GM23338 (cell line): ENCODE measurements around the gene CISH. TPM values are rescaled to one million over a fixed set of nuclear protein-coding genes. Genes with fewer than 3 reads are reported as not detected.

ENCODE experiments used
- ATAC-seq: fragments of 200-7000 bp; cut with Tn5 transposase; 3 replicates; pipeline ENCODE4 v1.9.1; 2020
- DNase-seq: peaks from one replicate; pipeline ENCODE4 v3.0.0-alpha.2; 2015; ENCODE audit warnings: low spot score
- H2AFZ ChIP-seq: fragments of 200-600 bp; sonication (generic); 2 replicates; pipeline ENCODE4 v1.8.0; 2016; ENCODE audit warnings: antibody characterized with exemption, mild to moderate bottlenecking, moderate library complexity
- H3F3A ChIP-seq: fragments of 200-600 bp; sonication (generic); replicated peaks from 2 replicates; pipeline ENCODE4 v1.8.0; 2017; ENCODE audit warnings: antibody characterized with exemption, mixed run types, low read depth
- H3K27ac ChIP-seq: fragments of 200-600 bp; sonication (generic); 2 replicates; pipeline ENCODE4 v1.6.1; 2016; ENCODE audit warnings: low read depth
- H3K27me3 ChIP-seq: fragments of 200-600 bp; sonication (generic); 2 replicates; pipeline ENCODE4 v1.8.0; 2016; ENCODE audit warnings: mild to moderate bottlenecking, mixed run types, moderate library complexity; ENCODE audit not compliant: insufficient read depth
- H3K36me3 ChIP-seq: fragments of 200-600 bp; sonication (generic); 2 replicates; pipeline ENCODE4 v1.8.0; 2016; ENCODE audit warnings: mild to moderate bottlenecking; ENCODE audit not compliant: insufficient read depth
- H3K4me1 ChIP-seq: fragments of 200-600 bp; sonication (generic); 2 replicates; pipeline ENCODE4 v1.8.0; 2016; ENCODE audit warnings: mild to moderate bottlenecking, moderate library complexity; ENCODE audit not compliant: insufficient read depth
- H3K4me2 ChIP-seq: fragments of 200-600 bp; sonication (generic); 2 replicates; pipeline ENCODE4 v1.7.1; 2017; ENCODE audit warnings: mixed run types
- H3K4me3 ChIP-seq: fragments of 200-600 bp; sonication (generic); 2 replicates; pipeline ENCODE4 v1.6.1; 2016; ENCODE audit warnings: mixed run types
- H3K79me2 ChIP-seq: fragments of 200-600 bp; sonication (generic); replicated peaks from 2 replicates; pipeline ENCODE4 v1.8.0; 2017; ENCODE audit warnings: mild to moderate bottlenecking; ENCODE audit not compliant: insufficient read depth
- H3K9me2 ChIP-seq: fragments of 200-600 bp; sonication (generic); 2 replicates; pipeline ENCODE4 v1.8.0; 2017; ENCODE audit not compliant: insufficient read depth
- H4K20me1 ChIP-seq: fragments of 200-600 bp; sonication (generic); replicated peaks from 2 replicates; pipeline ENCODE4 v1.8.0; 2017; ENCODE audit warnings: mild to moderate bottlenecking; ENCODE audit not compliant: insufficient read depth
- H3K27ac Mint-ChIP-seq: 2 replicates; pipeline ENCODE4 v1.8.0; 2020; ENCODE audit warnings: inconsistent platforms, mild to moderate bottlenecking, moderate library complexity, mixed read lengths
- H3K27me3 Mint-ChIP-seq: 3 replicates; pipeline ENCODE4 v1.8.0; 2022; ENCODE audit warnings: low read depth, mild to moderate bottlenecking, moderate library complexity, mixed read lengths, inconsistent platforms; ENCODE audit not compliant: insufficient read depth, poor library complexity
- H3K36me3 Mint-ChIP-seq: 3 replicates; pipeline ENCODE4 v1.8.0; 2021; ENCODE audit warnings: low read depth, mild to moderate bottlenecking, inconsistent platforms, moderate library complexity, mixed read lengths
- H3K4me1 Mint-ChIP-seq: 3 replicates; pipeline ENCODE4 v1.8.0; 2020; ENCODE audit warnings: mild to moderate bottlenecking, inconsistent platforms, mixed read lengths
- H3K4me3 Mint-ChIP-seq: 3 replicates; pipeline ENCODE4 v1.8.0; 2021; ENCODE audit warnings: moderate library complexity, mild to moderate bottlenecking, inconsistent platforms, mixed read lengths
- H3K9me3 Mint-ChIP-seq: 3 replicates; pipeline ENCODE4 v1.8.0; 2020; ENCODE audit warnings: moderate library complexity, mild to moderate bottlenecking, inconsistent platforms, mixed read lengths
- CREB1 ChIP-seq: fragments of 250-450 bp; sonication (Bioruptor Pico); IDR thresholded peaks from 2 replicates; pipeline ENCODE4 v1.5.0; 2020; ENCODE audit warnings: low read depth, mild to moderate bottlenecking, moderate library complexity
- EZH2 ChIP-seq: fragments of 200-600 bp; sonication (generic); IDR thresholded peaks from one replicate; pipeline ENCODE4 v1.8.0; 2017; ENCODE audit warnings: antibody characterized with exemption, mild to moderate bottlenecking, low read depth; ENCODE audit not compliant: unreplicated experiment
- EZH2phosphoT487 ChIP-seq: fragments of 200-600 bp; sonication (generic); IDR thresholded peaks from one replicate; pipeline ENCODE4 v1.8.1; 2018; ENCODE audit warnings: antibody characterized with exemption; ENCODE audit not compliant: unreplicated experiment
- JUNB ChIP-seq: IDR thresholded peaks from one replicate; pipeline ENCODE4 v1.6.1; 2016; ENCODE audit warnings: antibody characterized with exemption; ENCODE audit not compliant: unreplicated experiment
- NANOG ChIP-seq: IDR thresholded peaks from 2 replicates; pipeline ENCODE4 v1.6.1; 2016; ENCODE audit warnings: antibody characterized with exemption, borderline replicate concordance
- POLR2AphosphoS5 ChIP-seq: IDR thresholded peaks from 2 replicates; pipeline ENCODE4 v1.6.1; 2016; ENCODE audit warnings: antibody characterized with exemption, low read depth
- STAT1 ChIP-seq: IDR thresholded peaks from one replicate; pipeline ENCODE4 v1.6.1; 2016; ENCODE audit warnings: antibody characterized with exemption; ENCODE audit not compliant: unreplicated experiment
- ZNF114 ChIP-seq: fragments of 250-450 bp; sonication (Bioruptor Pico); IDR thresholded peaks from 2 replicates; pipeline ENCODE4 v1.5.0; 2020; ENCODE audit warnings: mild to moderate bottlenecking, moderate library complexity
- ZNF331 ChIP-seq: fragments of 250-450 bp; sonication (Bioruptor Pico); IDR thresholded peaks from 2 replicates; pipeline ENCODE4 v1.5.0; 2020; ENCODE audit warnings: low read depth, mild to moderate bottlenecking, moderate library complexity
- polyA plus RNA-seq: library from polyadenylated mRNA; unstranded; fragments of >200 nt; fragmentation: Nextera tagmentation; extraction: Ambion mirVana; gene quantifications from 2 replicates; pipeline ENCODE4 v1.2.1, GENCODE V29; 2016
- total RNA-seq: library from RNA; depleted of rRNA; stranded (reverse); fragments of >200 nt; shearing (Covaris generic); gene quantifications from 2 replicates; pipeline ENCODE4 v1.2.3, GENCODE V29; 2014
- TF ChIP-seq, protein P1 (sequence below), 2 experiments: fragments of 200-600 bp in 1 of 2; sonication (generic) in 1 of 2; conservative IDR thresholded peaks; 2 replicates each; pipeline versions ENCODE4 v1.5.1 to v1.6.1; 2016 to 2017; ENCODE audit warnings: antibody characterized with exemption in 2 of 2, low read depth in 2 of 2, mild to moderate bottlenecking in 2 of 2, moderate library complexity in 1 of 2
- TF ChIP-seq, protein P2 (sequence below): fragments of 250-450 bp; sonication (Bioruptor Pico); IDR thresholded peaks from 2 replicates; pipeline ENCODE4 v1.5.0; 2020; ENCODE audit warnings: mild to moderate bottlenecking, moderate library complexity
- TF ChIP-seq, protein P3 (sequence below): IDR thresholded peaks from 2 replicates; pipeline ENCODE4 v1.6.1; 2016; ENCODE audit warnings: antibody characterized with exemption
- TF ChIP-seq, protein P4 (sequence below): IDR thresholded peaks from one replicate; pipeline ENCODE4 v1.6.1; 2018; ENCODE audit warnings: antibody characterized with exemption; ENCODE audit not compliant: unreplicated experiment

Gene CISH
- total and polyA plus RNA-seq, 2 experiments from 2014 or later: 2.1 to 3.6 TPM

DNA sequence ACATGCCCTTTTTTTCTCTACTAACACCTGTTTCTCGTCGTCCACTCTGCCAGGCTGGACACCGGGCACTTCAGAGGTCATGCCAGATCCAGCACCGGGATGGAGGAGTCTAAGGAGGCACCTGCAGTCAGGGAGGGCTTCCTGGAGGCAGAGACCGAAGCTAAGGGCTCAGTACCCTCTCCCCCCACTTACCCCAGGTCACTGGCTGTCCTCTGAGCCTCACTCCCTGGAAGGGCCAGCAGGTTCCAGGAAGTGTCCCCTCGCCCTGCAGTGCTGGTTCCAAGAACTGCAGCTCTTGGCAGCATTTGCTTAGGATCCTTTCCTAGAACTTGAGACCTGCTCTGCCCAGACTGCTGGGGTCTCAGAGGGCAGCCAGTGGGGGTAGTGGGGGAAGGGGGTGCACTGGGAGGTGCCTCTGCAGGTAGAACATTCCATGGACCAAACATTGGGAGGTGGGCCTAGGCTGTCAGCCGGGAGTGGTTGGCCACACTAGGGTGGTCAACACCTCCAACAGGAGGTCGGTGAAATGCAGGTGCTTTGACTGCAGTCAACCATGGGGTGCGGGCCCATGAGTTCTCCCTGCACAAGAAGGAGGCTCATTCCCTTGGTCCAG lies 11.3 kb downstream of the CISH start:
- Mint-ChIP-seq H3K9me3 (no peaks in the 10 kb centered on the region), H3K27ac (no peak overlapping the region), H3K4me1 (no peaks in the 10 kb centered on the region; the same call in 2 of the 3 replicates), H3K27me3 (peaks cover 4% of the 10 kb centered on the region), H3K4me3 (no peak overlapping the region), H3K36me3 (no peaks in the 10 kb centered on the region)
- H3K27me3 ChIP-seq: 0 out of 2 replicates have a peak, but pooled peaks cover 3% of the 10 kb centered on the region
- H3K4me2 ChIP-seq: no peak overlapping the region
- no peaks in the 10 kb centered on the region for H3K36me3 ChIP-seq
- no peak overlapping the region for H2AFZ ChIP-seq
- no peaks in the 10 kb centered on the region for H4K20me1 ChIP-seq
- H3K4me3 ChIP-seq: no peak overlapping the region
- H3F3A ChIP-seq: no peaks in the 10 kb centered on the region
- no peak for DNase-seq
- no peak for ATAC-seq
- no peaks in the 10 kb centered on the region for H3K79me2 ChIP-seq
- no peaks in the 10 kb centered on the region for H3K4me1 ChIP-seq
- no peaks in the 10 kb centered on the region for H3K9me2 ChIP-seq
- TF ChIP-seq ZNF114 (no peak), EZH2phosphoT487 (no peak), NANOG (no peak), EZH2 (no peak), ZNF331 (CRISPR knock-in tag) (no peak), CREB1 (CRISPR knock-in tag) (no peak), JUNB (no peak), STAT1 (no peak), POLR2AphosphoS5 (no peak)
- TF ChIP-seq, protein P1, sequence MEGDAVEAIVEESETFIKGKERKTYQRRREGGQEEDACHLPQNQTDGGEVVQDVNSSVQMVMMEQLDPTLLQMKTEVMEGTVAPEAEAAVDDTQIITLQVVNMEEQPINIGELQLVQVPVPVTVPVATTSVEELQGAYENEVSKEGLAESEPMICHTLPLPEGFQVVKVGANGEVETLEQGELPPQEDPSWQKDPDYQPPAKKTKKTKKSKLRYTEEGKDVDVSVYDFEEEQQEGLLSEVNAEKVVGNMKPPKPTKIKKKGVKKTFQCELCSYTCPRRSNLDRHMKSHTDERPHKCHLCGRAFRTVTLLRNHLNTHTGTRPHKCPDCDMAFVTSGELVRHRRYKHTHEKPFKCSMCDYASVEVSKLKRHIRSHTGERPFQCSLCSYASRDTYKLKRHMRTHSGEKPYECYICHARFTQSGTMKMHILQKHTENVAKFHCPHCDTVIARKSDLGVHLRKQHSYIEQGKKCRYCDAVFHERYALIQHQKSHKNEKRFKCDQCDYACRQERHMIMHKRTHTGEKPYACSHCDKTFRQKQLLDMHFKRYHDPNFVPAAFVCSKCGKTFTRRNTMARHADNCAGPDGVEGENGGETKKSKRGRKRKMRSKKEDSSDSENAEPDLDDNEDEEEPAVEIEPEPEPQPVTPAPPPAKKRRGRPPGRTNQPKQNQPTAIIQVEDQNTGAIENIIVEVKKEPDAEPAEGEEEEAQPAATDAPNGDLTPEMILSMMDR (conservative IDR thresholded peaks at IDR 0.05; ENCODE audit: low read depth in 2 of 2): no peak
- TF ChIP-seq, protein P2, sequence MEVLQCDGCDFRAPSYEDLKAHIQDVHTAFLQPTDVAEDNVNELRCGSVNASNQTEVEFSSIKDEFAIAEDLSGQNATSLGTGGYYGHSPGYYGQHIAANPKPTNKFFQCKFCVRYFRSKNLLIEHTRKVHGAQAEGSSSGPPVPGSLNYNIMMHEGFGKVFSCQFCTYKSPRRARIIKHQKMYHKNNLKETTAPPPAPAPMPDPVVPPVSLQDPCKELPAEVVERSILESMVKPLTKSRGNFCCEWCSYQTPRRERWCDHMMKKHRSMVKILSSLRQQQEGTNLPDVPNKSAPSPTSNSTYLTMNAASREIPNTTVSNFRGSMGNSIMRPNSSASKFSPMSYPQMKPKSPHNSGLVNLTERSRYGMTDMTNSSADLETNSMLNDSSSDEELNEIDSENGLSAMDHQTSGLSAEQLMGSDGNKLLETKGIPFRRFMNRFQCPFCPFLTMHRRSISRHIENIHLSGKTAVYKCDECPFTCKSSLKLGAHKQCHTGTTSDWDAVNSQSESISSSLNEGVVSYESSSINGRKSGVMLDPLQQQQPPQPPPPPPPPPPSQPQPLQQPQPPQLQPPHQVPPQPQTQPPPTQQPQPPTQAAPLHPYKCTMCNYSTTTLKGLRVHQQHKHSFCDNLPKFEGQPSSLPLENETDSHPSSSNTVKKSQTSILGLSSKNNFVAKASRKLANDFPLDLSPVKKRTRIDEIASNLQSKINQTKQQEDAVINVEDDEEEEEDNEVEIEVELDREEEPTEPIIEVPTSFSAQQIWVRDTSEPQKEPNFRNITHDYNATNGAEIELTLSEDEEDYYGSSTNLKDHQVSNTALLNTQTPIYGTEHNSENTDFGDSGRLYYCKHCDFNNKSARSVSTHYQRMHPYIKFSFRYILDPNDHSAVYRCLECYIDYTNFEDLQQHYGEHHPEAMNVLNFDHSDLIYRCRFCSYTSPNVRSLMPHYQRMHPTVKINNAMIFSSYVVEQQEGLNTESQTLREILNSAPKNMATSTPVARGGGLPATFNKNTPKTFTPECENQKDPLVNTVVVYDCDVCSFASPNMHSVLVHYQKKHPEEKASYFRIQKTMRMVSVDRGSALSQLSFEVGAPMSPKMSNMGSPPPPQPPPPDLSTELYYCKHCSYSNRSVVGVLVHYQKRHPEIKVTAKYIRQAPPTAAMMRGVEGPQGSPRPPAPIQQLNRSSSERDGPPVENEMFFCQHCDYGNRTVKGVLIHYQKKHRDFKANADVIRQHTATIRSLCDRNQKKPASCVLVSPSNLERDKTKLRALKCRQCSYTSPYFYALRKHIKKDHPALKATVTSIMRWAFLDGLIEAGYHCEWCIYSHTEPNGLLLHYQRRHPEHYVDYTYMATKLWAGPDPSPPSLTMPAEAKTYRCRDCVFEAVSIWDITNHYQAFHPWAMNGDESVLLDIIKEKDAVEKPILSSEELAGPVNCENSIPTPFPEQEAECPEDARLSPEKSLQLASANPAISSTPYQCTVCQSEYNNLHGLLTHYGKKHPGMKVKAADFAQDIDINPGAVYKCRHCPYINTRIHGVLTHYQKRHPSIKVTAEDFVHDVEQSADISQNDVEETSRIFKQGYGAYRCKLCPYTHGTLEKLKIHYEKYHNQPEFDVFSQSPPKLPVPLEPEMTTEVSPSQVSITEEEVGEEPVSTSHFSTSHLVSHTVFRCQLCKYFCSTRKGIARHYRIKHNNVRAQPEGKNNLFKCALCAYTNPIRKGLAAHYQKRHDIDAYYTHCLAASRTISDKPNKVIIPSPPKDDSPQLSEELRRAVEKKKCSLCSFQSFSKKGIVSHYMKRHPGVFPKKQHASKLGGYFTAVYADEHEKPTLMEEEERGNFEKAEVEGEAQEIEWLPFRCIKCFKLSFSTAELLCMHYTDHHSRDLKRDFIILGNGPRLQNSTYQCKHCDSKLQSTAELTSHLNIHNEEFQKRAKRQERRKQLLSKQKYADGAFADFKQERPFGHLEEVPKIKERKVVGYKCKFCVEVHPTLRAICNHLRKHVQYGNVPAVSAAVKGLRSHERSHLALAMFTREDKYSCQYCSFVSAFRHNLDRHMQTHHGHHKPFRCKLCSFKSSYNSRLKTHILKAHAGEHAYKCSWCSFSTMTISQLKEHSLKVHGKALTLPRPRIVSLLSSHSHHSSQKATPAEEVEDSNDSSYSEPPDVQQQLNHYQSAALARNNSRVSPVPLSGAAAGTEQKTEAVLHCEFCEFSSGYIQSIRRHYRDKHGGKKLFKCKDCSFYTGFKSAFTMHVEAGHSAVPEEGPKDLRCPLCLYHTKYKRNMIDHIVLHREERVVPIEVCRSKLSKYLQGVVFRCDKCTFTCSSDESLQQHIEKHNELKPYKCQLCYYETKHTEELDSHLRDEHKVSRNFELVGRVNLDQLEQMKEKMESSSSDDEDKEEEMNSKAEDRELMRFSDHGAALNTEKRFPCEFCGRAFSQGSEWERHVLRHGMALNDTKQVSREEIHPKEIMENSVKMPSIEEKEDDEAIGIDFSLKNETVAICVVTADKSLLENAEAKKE (CRISPR knock-in tag): no peak
- TF ChIP-seq, protein P3, sequence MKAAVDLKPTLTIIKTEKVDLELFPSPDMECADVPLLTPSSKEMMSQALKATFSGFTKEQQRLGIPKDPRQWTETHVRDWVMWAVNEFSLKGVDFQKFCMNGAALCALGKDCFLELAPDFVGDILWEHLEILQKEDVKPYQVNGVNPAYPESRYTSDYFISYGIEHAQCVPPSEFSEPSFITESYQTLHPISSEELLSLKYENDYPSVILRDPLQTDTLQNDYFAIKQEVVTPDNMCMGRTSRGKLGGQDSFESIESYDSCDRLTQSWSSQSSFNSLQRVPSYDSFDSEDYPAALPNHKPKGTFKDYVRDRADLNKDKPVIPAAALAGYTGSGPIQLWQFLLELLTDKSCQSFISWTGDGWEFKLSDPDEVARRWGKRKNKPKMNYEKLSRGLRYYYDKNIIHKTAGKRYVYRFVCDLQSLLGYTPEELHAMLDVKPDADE: no peak
- TF ChIP-seq, protein P4, sequence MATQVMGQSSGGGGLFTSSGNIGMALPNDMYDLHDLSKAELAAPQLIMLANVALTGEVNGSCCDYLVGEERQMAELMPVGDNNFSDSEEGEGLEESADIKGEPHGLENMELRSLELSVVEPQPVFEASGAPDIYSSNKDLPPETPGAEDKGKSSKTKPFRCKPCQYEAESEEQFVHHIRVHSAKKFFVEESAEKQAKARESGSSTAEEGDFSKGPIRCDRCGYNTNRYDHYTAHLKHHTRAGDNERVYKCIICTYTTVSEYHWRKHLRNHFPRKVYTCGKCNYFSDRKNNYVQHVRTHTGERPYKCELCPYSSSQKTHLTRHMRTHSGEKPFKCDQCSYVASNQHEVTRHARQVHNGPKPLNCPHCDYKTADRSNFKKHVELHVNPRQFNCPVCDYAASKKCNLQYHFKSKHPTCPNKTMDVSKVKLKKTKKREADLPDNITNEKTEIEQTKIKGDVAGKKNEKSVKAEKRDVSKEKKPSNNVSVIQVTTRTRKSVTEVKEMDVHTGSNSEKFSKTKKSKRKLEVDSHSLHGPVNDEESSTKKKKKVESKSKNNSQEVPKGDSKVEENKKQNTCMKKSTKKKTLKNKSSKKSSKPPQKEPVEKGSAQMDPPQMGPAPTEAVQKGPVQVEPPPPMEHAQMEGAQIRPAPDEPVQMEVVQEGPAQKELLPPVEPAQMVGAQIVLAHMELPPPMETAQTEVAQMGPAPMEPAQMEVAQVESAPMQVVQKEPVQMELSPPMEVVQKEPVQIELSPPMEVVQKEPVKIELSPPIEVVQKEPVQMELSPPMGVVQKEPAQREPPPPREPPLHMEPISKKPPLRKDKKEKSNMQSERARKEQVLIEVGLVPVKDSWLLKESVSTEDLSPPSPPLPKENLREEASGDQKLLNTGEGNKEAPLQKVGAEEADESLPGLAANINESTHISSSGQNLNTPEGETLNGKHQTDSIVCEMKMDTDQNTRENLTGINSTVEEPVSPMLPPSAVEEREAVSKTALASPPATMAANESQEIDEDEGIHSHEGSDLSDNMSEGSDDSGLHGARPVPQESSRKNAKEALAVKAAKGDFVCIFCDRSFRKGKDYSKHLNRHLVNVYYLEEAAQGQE: no peak
- H3K27ac ChIP-seq: no peak overlapping the region
